HG02588 (cell line): Measurements from ENCODE around the gene GCLM.

Experiments
- ATAC-seq: cut with Tn5 transposase; IDR thresholded peaks from one replicate; pipeline ENCODE4 v1.9.1; 2021; ENCODE audit warnings: mild to moderate bottlenecking, moderate library complexity; ENCODE audit not compliant: unreplicated experiment

Gene GCLM

DNA sequence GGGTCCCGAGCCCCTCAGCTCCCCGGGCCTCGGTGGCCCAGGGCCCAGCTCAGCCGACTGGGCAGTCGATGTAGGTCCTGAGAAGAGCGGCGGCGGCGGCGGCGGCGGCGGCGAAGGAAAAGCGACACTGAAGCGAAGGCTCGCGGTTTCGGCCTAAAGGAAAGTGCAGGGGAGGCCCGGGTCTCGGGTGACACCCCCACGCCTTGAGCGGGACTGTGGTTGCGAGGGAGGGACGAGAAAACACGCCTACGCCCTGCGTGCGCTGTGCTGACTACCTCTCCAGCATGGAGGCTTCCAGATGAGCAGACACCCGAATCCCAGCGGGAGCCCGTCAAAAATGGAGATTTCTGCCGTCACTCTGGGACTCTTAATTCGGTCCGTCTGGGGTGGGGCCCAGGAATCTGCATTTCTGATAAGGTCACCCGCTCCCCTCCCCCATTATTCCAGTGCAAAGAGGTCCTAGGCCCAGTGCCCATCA lies 61.4 kb downstream of the GCLM start:
- ATAC-seq = peak; percentile 28

- peak; percentile 65 for ATAC-seq
Measured at GRCh38 chr1:93846992-93847810, 62.0 kb downstream of the GCLM start.

DNA sequence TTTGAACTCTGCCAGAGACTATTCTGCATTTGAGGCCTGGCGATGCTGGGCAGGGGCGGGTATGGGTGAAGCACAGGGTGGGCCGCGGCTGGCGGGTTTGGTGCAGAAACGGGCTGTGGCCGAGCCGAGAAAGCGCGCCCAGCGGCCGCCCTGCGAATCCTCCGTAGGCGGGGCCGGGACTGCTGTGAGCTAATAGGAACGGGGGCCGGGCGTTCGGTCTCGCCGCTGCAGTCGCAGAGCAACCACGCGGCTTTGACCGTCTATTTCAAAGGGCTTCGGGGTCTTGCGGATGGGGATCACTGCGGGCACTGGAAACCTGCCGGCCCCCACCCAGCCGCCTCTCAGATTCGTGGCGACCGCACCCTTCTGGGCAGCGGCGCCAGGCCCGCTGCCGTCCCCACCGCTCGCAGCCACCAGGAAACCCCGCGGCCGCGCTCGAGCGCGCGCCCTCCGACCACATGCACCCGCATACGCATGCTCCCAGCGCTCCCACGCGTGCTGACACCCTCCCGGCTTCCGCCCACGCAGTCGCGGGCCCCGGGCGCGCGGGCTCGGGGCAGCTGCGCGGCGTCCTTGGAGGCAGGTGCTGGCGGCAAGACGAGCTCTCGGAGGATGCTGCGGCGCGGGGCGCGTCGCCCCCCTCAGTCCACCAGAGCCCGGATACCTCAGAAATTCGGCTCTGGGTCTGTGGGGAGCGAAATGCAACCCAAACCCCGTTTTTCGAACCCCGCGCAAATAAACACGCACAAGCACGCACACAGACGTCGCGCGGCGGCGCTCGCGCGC lies 62.8 kb downstream of the GCLM start:
- peak; percentile 46 for ATAC-seq

- peak; percentile 2 for ATAC-seq
Measured at GRCh38 chr1:93845538-93846205, 63.6 kb downstream of the GCLM start.

GRCh38 chr1:93844262-93845045 lies 64.8 kb downstream of the GCLM start:
- no peak for ATAC-seq

GRCh38 chr1:93842750-93843500 lies 66.3 kb downstream of the GCLM start:
- no peak for ATAC-seq

- no peak for ATAC-seq
Measured at GRCh38 chr1:93841771-93842170, 67.5 kb downstream of the GCLM start.

DNA sequence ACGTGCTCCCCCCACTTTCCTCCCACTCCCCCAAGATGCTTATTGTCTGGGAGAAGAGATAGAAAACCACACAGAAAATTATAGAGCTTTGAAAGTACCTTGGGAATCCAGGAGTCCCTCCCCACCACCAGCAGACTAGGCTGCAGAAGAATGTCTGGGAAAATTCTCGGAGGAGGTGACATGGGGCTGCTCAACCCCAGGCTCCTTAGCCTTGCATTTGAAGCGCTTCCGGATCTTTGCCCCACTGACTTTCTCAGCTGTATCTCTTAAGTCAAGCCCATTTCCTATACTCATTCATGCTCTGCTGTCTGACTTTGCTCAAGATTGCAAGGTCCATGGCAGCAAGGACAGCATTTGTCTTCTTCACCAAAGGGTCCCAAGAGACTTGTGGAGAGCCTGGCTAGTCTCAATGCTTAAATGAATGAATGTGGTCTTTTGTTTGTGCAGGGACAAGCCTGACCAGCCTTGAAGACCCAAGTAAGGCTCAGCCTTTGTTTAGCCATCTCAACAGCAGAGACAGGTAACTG lies 68.2 kb downstream of the GCLM start:
- no peak for ATAC-seq

DNA sequence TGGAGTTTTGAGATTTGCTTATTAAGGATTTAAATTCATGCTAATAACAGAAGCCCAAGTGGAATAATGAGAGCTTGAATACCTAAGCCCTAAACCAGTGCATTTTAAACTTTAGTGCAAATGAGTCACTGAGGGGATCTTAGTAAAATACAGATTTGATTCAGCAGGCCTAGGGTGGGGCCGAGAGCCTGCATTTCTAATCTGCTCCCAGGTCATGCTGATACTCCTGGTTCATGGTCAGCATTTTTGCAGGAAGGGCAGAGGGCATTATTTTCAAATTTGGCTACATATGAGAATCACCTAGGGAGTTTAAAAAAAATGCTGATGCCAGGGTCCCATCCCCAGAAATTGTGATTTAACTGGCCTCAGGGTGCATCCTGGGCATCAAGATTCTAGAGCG lies 69.5 kb downstream of the GCLM start:
- no peak for ATAC-seq

DNA sequence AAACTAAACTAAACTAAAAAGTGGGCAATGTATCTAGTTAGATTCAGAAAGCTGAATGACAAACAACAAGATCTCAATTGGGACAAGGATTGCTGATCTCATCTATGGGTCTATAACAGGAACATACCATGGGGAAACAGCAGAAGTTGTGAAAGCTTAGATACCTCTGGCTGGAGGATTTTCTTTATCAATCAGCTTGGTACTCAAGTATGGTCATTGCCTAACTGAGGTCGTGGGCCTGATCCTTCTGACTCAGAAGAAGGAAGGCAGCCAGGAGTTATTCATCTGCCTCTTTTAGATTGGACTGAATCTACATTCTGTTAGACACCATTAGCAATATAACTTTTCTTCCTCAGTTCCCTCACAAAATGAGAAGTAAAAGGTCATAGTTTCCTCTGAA lies 69.9 kb downstream of the GCLM start:
- no peak for ATAC-seq

DNA sequence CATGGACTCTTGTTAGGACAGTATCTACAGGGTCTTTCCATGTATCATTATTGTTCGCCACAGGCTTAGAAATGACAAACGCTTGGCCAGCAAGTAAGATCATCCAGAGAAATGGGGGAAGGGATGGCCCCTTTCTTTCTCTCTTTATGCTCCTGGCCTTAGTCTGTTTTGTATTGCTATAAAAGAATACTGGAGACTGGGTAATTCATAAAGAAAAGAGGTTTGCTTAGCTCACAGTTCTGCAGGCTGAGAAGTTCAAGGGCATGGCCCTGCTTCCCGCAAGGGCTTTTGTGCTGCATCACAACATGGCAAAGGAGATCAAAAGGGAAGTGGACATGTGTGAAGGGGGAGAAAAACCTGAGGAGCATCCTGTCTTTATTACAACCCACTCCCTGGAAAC lies 71.3 kb downstream of the GCLM start:
- ATAC-seq = no peak
